Activated T-cell treated with anti-CD3 and anti-CD28 coated beads for 1 hour (primary cell): ENCODE results near the gene GADD45G.

Experiments used
- DNase-seq: peaks from one replicate; pipeline ENCODE4 v3.0.0-alpha.2; 2020; ENCODE audit warnings: low read depth

The GADD45G gene

DNA sequence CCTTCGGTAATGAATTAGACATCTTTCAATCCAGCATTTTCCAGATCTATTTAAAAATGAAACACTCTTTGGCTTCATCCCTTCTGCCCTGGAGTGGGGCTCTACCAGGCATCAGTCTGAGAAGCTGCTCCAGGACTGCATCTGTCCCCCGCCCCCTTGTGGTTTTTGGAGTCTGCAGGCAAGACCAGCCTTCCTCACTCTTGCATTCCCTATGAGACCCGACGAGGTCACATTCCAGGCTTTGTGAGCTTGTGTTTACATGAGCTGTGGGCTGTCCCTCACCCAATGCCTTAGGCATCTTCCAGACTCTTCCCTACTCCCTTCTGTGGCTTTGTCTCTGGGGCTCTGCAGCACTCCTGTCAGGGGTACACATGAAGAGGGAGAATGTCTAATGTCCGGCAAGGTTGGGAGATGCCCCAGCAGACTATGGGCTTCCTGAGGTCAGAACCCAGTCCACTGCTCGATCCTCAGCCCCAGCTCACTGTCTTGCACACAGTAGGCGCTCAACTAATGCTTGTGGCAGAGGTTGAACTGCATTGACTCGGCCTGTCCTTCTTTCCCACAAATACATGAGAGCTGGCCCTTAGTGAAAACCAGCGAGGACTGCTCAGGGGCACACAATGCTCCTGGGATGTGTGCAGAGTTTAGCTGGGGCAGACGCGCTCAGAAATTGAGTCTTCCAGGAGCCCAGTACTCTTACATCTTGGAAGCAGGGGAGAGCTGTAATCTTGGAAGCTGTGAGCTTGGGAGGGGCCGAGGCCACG lies 11.7 kb upstream of the GADD45G start:
- no peak for DNase-seq

- peak; percentile 32 for DNase-seq
Observed at GRCh38 chr9:89593727-89594427, 10.9 kb upstream of the GADD45G start.

- no peak for DNase-seq
Observed at GRCh38 chr9:89594811-89595550, 9.8 kb upstream of the GADD45G start.

- DNase-seq: no peak
Observed at GRCh38 chr9:89595646-89596045, 9.2 kb upstream of the GADD45G start.

GRCh38 chr9:89596937-89597555 lies 7.8 kb upstream of the GADD45G start:
- no peak for DNase-seq

DNA sequence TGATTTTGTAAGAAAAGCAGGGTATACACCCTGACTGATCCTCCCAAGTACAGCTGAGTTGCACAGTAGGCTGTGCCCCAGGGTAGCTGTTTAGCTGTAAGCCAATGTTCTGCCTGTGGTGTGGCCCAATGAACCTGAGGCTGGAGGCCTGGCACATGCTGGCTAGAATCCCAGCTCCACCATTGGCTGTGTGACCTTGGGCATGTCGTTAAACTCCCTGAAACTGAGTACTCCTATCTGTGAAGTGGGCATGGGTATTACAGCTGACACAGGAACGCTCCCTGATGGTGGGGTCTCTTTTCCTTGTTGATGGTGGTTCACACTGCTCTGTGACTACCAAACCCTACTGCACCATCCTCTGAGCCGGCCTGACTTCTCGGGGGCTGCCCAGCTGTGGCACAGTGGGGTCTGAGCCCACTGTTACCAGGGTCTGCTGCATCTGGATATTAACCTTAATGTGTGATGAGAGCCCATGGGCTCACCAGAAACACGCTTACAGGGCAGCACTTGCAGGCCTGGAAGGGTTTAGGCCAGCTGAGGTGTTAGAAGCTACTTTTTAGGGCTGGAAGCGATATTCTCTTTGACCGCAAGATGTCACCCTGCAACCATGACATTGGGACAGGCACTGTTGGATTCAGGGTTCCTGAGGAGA lies 7.0 kb upstream of the GADD45G start:
- DNase-seq: peak; percentile 24

DNA sequence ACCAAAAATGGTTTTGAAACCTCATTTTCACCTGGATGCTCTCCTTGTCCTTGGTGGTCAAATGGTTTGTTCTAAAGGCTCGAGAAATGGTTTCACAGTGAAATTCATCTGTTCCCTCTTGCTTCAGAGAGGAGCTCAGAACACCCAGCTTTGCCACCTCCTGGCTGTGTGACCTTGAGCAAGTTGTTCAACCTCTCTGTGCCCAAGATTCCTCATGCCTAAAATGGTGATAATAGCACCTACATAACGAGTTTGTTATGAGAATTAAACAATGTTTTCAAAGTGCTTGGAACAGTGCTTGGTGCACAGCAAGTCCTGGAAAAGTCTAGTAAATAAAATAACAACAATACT lies 6.5 kb upstream of the GADD45G start:
- DNase-seq: no peak

- no peak for DNase-seq
Observed at GRCh38 chr9:89598926-89599325, 5.9 kb upstream of the GADD45G start.

DNA sequence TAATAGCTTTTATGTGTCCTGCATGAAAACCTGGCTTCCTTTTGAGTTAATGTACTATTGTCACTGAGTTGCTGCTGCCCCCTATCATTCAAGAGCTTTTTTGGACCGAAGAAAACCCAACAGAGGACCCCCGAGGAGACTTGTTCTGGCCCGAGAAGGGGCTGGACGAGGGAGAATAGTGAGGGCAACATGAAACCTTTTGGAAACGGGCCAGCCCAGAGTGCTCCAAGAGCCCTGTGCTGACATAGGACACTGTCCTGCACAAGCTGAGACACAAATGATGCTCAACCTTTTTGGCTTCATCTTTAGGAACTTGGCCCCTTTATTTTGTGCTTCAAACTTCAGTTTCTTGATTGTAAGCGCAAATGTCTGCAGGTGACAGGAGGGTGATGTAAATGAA lies 4.0 kb upstream of the GADD45G start:
- DNase-seq: no peak

GRCh38 chr9:89601306-89601705 lies 3.5 kb upstream of the GADD45G start:
- no peak for DNase-seq

- no peak for DNase-seq
Observed at GRCh38 chr9:89601856-89602562, 2.8 kb upstream of the GADD45G start.

DNA sequence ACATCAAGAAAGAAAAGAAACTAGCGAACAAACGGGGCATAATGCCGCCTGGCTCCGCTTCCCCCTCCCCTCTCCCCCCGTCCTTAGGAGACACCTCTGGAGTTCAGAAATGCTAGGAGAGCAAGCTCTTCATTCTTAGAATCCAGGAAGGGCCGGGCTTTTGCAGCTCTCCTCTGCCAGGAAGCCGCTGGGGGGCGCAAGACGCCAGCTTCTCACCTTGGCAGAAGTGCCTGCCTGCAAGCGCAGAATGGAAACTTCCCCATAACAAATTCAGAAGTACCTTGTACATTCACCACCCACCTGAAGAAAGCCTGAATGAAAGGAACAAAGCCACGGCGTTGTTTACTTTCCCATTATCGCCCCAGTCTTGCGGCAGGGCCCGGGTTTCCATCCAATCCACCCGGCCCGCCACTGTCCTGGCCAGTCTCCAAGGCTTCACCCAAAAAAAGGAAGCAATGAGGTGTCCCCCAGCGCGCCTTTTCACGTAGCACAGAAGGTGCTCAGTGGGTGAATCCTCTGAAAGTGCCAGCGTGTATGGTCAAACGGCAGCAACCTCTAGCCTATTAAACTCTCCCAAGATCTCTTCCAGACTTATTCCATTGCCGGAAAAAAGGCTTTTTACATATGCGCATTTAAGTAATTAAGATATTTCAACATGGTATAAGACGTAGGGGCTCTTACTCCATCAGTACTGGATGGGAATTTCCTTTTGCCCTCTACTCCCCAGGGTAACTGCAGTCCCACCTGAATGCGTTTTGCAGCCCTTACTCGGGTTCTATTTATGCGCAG lies 1.6 kb upstream of the GADD45G start:
- DNase-seq: peak; percentile 86

GRCh38 chr9:89603767-89604665 lies 796 bp upstream of the GADD45G start:
- peak; percentile 9 for DNase-seq

GRCh38 chr9:89605465-89606048 lies 745 bp downstream of the GADD45G start:
- DNase-seq: peak; percentile 36

DNA sequence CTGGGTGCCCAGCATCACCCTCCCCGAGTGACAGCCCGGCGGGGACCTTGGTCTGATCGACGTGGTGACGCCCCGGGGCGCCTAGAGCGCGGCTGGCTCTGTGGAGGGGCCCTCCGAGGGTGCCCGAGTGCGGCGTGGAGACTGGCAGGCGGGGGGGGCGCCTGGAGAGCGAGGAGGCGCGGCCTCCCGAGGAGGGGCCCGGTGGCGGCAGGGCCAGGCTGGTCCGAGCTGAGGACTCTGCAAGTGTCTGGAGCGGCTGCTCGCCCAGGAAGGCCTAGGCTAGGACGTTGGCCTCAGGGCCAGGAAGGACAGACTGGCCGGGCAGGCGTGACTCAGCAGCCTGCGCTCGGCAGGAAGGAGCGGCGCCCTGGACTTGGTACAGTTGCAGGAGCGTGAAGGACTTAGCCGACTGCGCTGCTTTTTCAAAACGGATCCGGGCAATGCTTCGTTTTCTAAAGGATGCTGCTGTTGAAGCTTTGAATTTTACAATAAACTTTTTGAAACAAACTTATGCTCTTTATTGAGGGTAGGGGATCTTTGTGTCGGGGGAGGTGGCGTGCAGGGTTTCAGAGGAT lies 1.3 kb downstream of the GADD45G start:
- peak; percentile 23 for DNase-seq

- DNase-seq: no peak
Observed at GRCh38 chr9:89606624-89607311, 2.0 kb downstream of the GADD45G start.

DNA sequence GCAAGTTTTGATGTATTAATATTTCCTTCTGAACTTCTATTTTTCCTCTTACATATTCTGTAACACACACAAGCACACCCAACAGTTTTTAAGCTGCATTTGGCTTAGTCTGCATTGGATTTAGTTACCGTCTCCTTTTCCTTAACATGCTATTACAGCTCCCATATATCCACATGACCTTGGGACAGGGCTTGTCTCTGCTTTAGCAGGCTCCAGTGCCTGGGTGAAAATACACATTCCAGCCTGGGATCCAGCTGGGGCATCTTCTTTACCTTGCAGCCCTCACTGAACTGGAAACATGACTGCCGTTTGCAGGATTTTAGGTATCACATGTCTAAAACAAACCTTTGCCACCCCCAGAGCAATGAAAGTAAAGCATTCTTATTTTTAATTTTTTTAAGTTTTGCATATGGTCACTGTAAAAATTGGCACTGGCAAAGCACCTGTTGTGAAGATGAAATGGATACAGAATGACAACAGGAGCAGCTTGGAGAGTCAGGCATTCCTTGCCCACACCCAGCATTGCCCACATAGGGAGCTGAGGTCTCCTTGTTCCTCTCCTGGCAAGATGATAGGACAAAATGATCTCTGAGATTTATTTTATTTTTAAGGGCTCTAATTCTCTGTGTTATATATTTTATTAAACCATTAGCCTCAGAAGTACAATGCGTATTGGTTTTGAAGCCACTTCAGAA lies 4.0 kb downstream of the GADD45G start:
- no peak for DNase-seq
